Endothelial cell of umbilical vein (primary cell): ENCODE results near the gene SEMA4F. TPM values are rescaled to one million over a fixed set of nuclear protein-coding genes. Genes with fewer than 3 reads are reported as not detected.

Source experiments
- BruUV-seq: library from RNA; stranded (reverse); fragments of 400-500 nt; replicated peaks from 2 replicates; lab custom pipeline; 2021; lab: Mats Ljungman, UMichigan
- CTCF ChIA-PET: fragments of 300-600, 350-600 bp; sonication (Branson Sonifier 250); formaldehyde crosslinking; loops from one replicate; lab custom pipeline; 2021; ENCODE audit warnings: antibody characterized with exemption, inconsistent platforms; lab: Charles Lee
- POLR2A ChIA-PET: fragments of 300-600, 350-600 bp; sonication (Branson Sonifier 250); formaldehyde crosslinking; loops from one replicate; lab custom pipeline; 2021; ENCODE audit warnings: antibody characterized with exemption, inconsistent platforms; lab: Charles Lee
- DNase-seq: peaks from one replicate; pipeline ENCODE4 v3.0.0-alpha.2; 2011; ENCODE audit warnings: low read depth, low spot score
- FAIRE-seq: peaks from 2 replicates; lab custom pipeline; 2011; peaks lifted over from hg19 to GRCh38; lab: Jason Lieb, UNC
- H2AFZ ChIP-seq: 2 replicates; pipeline ENCODE4 v1.6.0; 2012; ENCODE audit warnings: low read depth, low read length, control low read depth, inconsistent platforms
- H3K27ac ChIP-seq: 2 replicates; pipeline ENCODE4 v1.5.1; 2011; ENCODE audit warnings: low read depth, mild to moderate bottlenecking, control low read depth, low read length, moderate library complexity; ENCODE audit not compliant: insufficient read depth
- H3K27me3 ChIP-seq, 2 experiments: 2 replicates each; pipeline versions ENCODE4 v1.6.0 to v1.6.1; 2011; ENCODE audit warnings: low read length in 2 of 2, mixed read lengths in 1 of 2; ENCODE audit not compliant: control insufficient read depth in 2 of 2, insufficient read depth in 2 of 2
- H3K36me3 ChIP-seq, 2 experiments: 2 replicates in 1 of 2; 3 replicates in 1 of 2; pipeline ENCODE4 v1.5.1; 2011; ENCODE audit warnings: low read length in 2 of 2, mild to moderate bottlenecking in 1 of 2, moderate library complexity in 1 of 2; ENCODE audit not compliant: control insufficient read depth in 2 of 2, insufficient read depth in 2 of 2; ENCODE audit errors: extremely low read depth in 1 of 2
- H3K4me1 ChIP-seq: 3 replicates; pipeline ENCODE4 v1.5.1; 2011; ENCODE audit warnings: mild to moderate bottlenecking, low read length; ENCODE audit not compliant: control insufficient read depth, insufficient read depth; ENCODE audit errors: extremely low read depth
- H3K4me2 ChIP-seq: 2 replicates; pipeline ENCODE4 v1.6.1; 2011; ENCODE audit warnings: low read length, control low read depth, mixed read lengths; ENCODE audit not compliant: insufficient read depth
- H3K4me3 ChIP-seq, 3 experiments: fragments of 200-600 bp in 1 of 3; sonication (generic), shearing (Covaris generic) in 1 of 3; replicated peaks in 1 of 3; 2 replicates each; pipeline ENCODE4 v1.5.1; 2011 to 2016; ENCODE audit warnings: control low read depth in 3 of 3, low read length in 3 of 3, mild to moderate bottlenecking in 2 of 3, inconsistent platforms in 1 of 3, low read depth in 1 of 3, moderate library complexity in 1 of 3; ENCODE audit not compliant: insufficient read depth in 1 of 3
- H3K79me2 ChIP-seq: 2 replicates; pipeline ENCODE4 v1.6.0; 2012; ENCODE audit warnings: low read length, inconsistent platforms; ENCODE audit not compliant: control insufficient read depth, insufficient read depth
- H3K9ac ChIP-seq: replicated peaks from 2 replicates; pipeline ENCODE3; 2011; ENCODE audit warnings: low read length, control low read depth; ENCODE audit not compliant: insufficient read depth; ENCODE audit errors: extremely low read depth
- H3K9me1 ChIP-seq: replicated peaks from 3 replicates; pipeline ENCODE4 v1.6.0; 2011; ENCODE audit warnings: mild to moderate bottlenecking, low read length; ENCODE audit not compliant: control insufficient read depth, insufficient read depth; ENCODE audit errors: extremely low read depth
- H3K9me3 ChIP-seq: replicated peaks from 2 replicates; pipeline ENCODE4 v1.5.1; 2012; ENCODE audit warnings: low read length, inconsistent platforms; ENCODE audit not compliant: control insufficient read depth, insufficient read depth
- H4K20me1 ChIP-seq: replicated peaks from 2 replicates; pipeline ENCODE3; 2011; ENCODE audit warnings: mild to moderate bottlenecking, low read length; ENCODE audit not compliant: control insufficient read depth, insufficient read depth; ENCODE audit errors: extremely low read depth
- EZH2 ChIP-seq: IDR thresholded peaks from 2 replicates; pipeline ENCODE4 v1.6.1; 2012; ENCODE audit warnings: borderline replicate concordance, low read depth, mild to moderate bottlenecking, moderate library complexity, low read length, inconsistent platforms; ENCODE audit not compliant: severe bottlenecking
- FOS ChIP-seq: IDR thresholded peaks from 2 replicates; pipeline ENCODE4 v1.6.1; 2011; ENCODE audit warnings: mild to moderate bottlenecking, low read length, moderate library complexity, borderline replicate concordance; ENCODE audit not compliant: insufficient read depth
- GATA2 ChIP-seq: IDR thresholded peaks from 2 replicates; pipeline ENCODE4 v1.7.0; 2011; ENCODE audit warnings: low read depth, mild to moderate bottlenecking, moderate library complexity, mixed read lengths, low read length; ENCODE audit not compliant: insufficient read length, insufficient read depth
- JUN ChIP-seq: IDR thresholded peaks from 2 replicates; pipeline ENCODE4 v1.6.1; 2011; ENCODE audit warnings: borderline replicate concordance, low read depth; ENCODE audit not compliant: insufficient read length, insufficient read depth
- MYC ChIP-seq: IDR thresholded peaks from one replicate; pipeline ENCODE4 v1.6.1; 2011; ENCODE audit warnings: mild to moderate bottlenecking, low read depth, low read length
- POLR2A ChIP-seq: IDR thresholded peaks from 2 replicates; pipeline ENCODE4 v1.6.1; 2012; ENCODE audit warnings: low read depth, mild to moderate bottlenecking, control low read depth, low read length
- dilution Hi-C: fragments of 300-500 bp; cut with MboI; formaldehyde crosslinking; loops from one replicate; pipeline ENCODE4 v1.15.0; 2019; ENCODE audit warnings: low sequenced_read_pairs; ENCODE audit not compliant: extremely low pct_ligation_motif_present
- intact Hi-C: fragments of 100-400 bp; cut with micrococcal nuclease; formaldehyde crosslinking; loops from one replicate; pipeline ENCODE4 v1.10.0; 2022
- polyA plus RNA-seq, 4 experiments: library from polyadenylated mRNA; depleted of rRNA in 3 of 4; stranded (reverse) in 3 of 4; unstranded in 1 of 4; fragments of >200 nt; gene quantifications; 2 replicates each; pipeline versions ENCODE4 v1.2.1 to v1.2.3, GENCODE V29; 2011 to 2012; ENCODE audit warnings: missing spikeins in 1 of 4
- total RNA-seq: library from RNA; stranded (reverse); gene quantifications from 2 replicates; pipeline ENCODE4 v1.2.3, GENCODE V29; 2021

SEMA4F gene
- total and polyA plus RNA-seq, 2 donors (not counting 3 experiments of a cell fraction or from before 2014, with no cell fraction given) = 5.3 to 6.0 TPM

DNA sequence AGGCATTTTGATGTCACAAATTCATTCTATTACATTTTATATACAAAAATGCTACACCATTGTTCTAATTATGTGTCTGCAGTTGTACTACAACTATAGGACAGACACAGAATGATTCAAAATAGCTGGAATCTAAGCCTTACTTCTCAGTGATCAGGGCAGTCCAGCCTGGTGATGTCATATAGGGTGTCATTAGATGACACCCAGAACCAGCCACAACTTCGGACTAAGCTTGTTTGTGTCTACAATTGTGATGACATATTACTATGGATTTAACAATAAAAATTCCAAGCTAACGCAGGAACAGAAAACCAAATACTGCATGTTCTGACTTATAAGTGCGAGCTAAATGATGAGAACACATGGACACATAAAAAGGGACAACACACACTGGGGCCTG, 36.9 kb upstream of the SEMA4F start:
- no peak for TF ChIP-seq POLR2A
- no peak for TF ChIP-seq FOS
- dilution Hi-C loops = no loop called here
- H3K36me3 ChIP-seq = no peaks in the 10 kb centered on the region
- H3K9me1 ChIP-seq = no peaks in the 10 kb centered on the region
- peaks cover 32 to 44% of the 10 kb centered on the region in 2 experiments for H3K27me3 ChIP-seq
- POLR2A ChIA-PET = no interaction called here
- H3K27ac ChIP-seq = no peak overlapping the region
- intact Hi-C loops = no loop called here
- H3K9ac ChIP-seq = no peak overlapping the region
- no peaks in the 10 kb centered on the region for H4K20me1 ChIP-seq
- no TSS peak for BruUV-seq
- no peak overlapping the region for H3K4me2 ChIP-seq
- DNase-seq (no peak), FAIRE-seq (no peak)
- no peak overlapping the region for H3K4me3 ChIP-seq
- H3K79me2 ChIP-seq = no peaks in the 10 kb centered on the region
- CTCF ChIA-PET = interaction anchor here (1.2 to 1.4 kb wide), 2 partner anchors 9 to 15 kb away, joined by 3 to 5 read pairs; no protein-coding TSS in a partner anchor
- H3K4me1 ChIP-seq = no peaks in the 10 kb centered on the region
- no peak overlapping the region for H2AFZ ChIP-seq
- H3K9me3 ChIP-seq = no peaks in the 10 kb centered on the region

- FAIRE-seq = no peak
Measured at GRCh38 chr2:74618410-74619083, 35.5 kb upstream of the SEMA4F start.

More at GRCh38 chr2:74618410-74619083, 35.5 kb upstream of the SEMA4F start:
- ChIA-PET CTCF (no interaction called here), POLR2A (no interaction called here)
- no peaks in the 10 kb centered on the region for H3K79me2 ChIP-seq
- no peaks in the 10 kb centered on the region for H4K20me1 ChIP-seq
- H3K4me3 ChIP-seq = no peak overlapping the region
- H3K4me2 ChIP-seq = no peak overlapping the region
- intact Hi-C loops (no loop called here), dilution Hi-C loops (no loop called here)
- no peaks in the 10 kb centered on the region for H3K9me3 ChIP-seq
- H2AFZ ChIP-seq = no peak overlapping the region
- H3K4me1 ChIP-seq = no peaks in the 10 kb centered on the region
- TF ChIP-seq FOS (no peak), GATA2 (no peak), JUN (no peak), MYC (no peak), EZH2 (no peak)
- no peak for DNase-seq
- no TSS peak for BruUV-seq
- H3K9me1 ChIP-seq = no peaks in the 10 kb centered on the region
- peaks cover 32 to 40% of the 10 kb centered on the region in 2 experiments for H3K27me3 ChIP-seq
- no peak overlapping the region for H3K9ac ChIP-seq
- no peaks in the 10 kb centered on the region for H3K36me3 ChIP-seq
- H3K27ac ChIP-seq = no peak overlapping the region
